Measurements from ENCODE around the gene RBBP5.

The RBBP5 gene

GRCh38 chr1:205129447-205130029 is 7.8 kb upstream of the RBBP5 start:
- DNase-seq, result no peak

DNA sequence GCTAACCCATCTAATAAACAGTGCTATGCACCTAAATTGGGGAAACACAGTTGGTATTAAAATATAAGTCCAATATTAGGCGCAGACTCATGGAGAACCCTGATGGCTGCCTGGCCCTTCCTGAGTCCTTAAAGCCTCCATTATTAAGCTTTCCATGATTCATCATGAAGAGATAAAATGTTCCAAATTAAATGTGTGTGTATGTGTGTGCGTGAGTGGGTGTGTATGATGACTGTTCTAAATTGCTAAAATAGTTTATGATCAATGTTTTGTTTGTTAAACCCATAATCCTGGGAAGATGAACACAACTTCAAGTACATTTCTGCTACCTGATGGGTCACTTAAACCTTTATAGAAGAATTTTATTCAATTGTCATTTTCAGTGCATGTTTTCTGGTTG is 6.3 kb upstream of the RBBP5 start:
- no peak for DNase-seq

DNA sequence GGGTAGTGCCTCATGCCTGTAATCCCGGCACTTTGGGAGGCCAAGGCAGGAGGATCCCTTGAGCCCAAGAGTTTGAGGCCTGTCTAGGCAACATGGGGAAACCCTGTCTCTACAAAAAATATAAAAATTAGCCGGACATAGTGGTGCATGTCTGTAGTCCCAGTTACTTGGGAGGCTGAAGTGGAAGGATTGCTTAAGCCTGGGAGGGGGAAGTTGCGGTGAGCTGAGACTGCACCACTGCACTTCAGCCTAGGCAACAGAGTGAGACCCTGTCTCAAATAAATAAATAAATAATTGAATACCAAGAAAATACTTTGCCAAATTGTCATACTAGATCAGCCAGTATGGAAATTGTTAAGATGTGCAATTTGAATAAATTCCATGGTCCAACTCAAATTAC is 5.9 kb upstream of the RBBP5 start:
- DNase-seq, result no peak

GRCh38 chr1:205124726-205125125 is 2.9 kb upstream of the RBBP5 start:
- DNase-seq, result no peak

DNA sequence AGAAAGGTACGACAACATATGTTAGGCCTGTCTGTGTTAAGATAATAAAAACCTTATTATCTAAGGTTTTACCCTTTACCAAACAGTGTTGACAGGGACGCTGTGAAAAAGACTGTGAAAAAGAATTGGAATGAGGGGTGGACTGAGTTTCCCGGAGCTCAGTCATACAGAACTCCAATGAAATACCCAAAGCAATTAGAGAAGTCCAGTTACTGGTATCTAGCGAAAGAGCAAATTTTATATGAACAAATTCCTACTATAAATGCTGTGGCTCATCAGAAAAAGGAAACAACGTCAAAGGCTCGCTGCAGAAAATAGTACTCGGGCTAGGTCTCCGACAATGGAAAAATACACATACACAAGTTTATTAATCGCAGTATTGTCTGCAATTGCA is 708 bp upstream of the RBBP5 start:
- no peak for DNase-seq

DNA sequence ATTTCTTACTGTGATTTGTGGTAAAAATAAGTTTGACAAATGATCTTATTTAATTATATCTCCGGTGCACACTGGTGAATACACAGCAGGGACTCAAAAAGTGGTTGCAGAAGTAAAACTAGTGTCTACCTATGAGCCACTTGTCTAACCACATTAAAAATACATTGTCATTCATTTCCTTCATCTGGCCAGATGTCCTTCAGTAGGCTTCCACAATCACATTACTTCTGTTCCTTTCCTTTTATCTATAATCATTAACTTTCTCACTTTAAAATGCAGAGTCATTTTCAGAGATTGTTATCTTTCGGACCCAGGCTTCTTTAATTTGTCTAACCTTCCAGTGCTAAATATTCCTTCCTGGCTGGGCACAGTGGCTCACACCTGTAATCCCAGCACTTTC is 3.0 kb downstream of the RBBP5 start:
- DNase-seq, result no peak

DNA sequence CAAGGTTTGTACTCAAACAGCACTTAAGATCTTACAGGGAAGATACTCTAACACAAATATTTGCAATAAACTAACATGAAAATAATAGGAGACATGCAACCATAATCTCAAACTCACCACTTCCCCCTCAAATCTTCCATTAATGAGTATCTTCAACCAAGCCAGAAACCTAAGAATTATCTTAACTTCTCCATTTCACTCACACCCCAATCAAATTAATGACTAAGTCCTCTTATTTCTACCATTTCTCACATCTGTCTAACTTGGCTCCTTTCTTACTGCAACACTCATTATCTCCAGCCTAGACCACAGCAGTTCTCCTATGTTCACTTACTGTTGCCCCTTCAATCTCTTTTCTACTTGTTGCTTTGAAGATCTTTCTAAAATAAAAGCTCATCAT is 10.4 kb downstream of the RBBP5 start:
- DNase-seq, result no peak

DNA sequence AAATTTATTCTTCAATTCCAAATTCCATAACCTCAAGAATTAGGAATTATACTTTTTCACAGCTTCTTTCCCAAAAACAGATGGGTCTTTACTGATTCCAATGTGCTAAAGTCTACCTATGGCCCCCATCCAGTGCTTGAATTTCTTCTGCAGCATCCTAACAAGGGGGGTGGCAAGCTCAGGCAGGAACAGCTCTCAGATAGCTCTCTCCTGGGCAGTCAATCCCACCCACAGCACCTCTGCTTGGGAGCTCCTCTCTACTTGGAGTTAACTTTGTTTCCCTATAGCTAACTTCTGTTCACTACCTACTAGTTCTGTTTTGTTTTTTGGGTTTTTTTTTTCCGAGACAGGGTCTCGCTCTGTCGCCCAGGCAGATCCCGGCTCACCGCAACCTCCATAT is 12.1 kb downstream of the RBBP5 start:
- DNase-seq, result no peak

DNA sequence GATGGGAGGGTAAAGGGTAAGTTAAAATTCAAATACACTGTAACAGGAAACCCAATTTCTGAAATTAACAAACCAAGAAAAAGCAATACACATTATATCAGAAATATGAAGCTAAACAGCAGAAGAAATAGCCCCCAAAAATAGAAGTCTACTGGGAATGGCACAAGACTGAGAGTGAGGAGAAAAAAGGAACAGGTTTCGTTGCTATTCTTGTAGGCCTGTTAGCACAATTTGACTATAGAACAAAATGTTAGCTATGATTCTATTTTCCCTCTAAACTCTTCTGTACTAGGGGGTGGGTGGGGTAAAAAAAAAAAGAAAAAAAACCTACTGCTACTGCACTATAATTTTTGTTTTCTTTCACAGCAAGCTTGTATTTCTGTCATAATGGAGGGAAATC is 12.5 kb downstream of the RBBP5 start:
- no peak for DNase-seq

DNA sequence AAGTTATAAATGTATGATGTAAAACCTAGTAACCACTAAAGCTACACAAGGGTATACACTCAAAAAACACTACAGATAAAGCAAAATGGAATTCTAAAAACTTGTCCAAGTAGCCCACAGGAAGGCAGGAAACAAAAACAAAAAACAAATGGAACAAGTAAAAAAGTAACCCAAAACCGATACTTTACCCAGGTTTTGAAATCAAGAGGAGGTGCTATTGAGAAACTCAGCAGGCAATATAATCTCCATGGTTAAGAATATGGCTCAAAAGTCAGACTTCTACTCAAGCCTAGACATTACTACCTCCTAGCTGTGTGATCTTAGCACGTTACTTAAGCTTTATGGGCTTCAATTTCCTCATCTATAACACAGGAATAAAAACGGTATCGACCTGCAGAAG is 13.3 kb downstream of the RBBP5 start:
- no peak for DNase-seq

DNA sequence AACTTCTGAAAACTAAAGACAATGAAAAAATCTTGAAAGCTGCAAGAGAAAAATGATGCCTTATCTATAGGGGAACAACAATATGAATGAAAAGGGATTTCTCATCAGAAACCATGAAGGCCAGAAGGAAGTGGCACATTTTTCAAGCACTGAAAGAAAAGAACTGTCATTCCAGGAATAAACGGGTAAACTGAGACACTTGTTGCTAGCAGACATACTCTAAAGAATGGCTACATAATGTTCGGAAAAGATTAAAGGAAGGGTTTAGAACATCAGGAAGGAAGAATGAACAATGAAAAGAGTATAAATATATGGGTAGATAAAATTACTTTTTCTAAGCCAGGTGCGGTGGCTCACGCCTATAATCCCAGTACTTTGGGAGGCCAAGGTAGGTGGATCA is 14.5 kb downstream of the RBBP5 start:
- no peak for DNase-seq

- DNase-seq, result no peak
Measured at GRCh38 chr1:205102404-205102803, 19.4 kb downstream of the RBBP5 start.

DNA sequence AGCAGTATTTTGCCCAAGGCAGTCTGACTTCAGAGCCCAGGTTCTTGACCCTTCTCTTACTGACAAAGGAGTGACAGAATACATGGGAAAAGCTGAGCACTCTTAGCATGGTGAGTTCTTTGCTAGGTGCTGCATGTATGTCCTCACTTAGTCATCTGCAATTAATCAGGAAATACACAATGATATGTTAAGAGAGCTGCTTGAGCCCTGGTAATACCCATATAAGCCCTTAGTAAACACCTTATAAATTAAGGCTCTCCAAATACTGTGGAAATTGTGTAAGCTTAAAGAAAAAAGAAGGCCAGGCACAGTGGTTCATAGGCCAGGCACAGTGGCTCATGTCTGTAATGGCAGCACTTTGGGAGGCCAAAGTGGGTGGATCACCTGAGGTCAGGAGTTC is 23.5 kb downstream of the RBBP5 start:
- DNase-seq, result no peak

- no peak for DNase-seq
Measured at GRCh38 chr1:205095422-205095821, 26.4 kb downstream of the RBBP5 start.

DNA sequence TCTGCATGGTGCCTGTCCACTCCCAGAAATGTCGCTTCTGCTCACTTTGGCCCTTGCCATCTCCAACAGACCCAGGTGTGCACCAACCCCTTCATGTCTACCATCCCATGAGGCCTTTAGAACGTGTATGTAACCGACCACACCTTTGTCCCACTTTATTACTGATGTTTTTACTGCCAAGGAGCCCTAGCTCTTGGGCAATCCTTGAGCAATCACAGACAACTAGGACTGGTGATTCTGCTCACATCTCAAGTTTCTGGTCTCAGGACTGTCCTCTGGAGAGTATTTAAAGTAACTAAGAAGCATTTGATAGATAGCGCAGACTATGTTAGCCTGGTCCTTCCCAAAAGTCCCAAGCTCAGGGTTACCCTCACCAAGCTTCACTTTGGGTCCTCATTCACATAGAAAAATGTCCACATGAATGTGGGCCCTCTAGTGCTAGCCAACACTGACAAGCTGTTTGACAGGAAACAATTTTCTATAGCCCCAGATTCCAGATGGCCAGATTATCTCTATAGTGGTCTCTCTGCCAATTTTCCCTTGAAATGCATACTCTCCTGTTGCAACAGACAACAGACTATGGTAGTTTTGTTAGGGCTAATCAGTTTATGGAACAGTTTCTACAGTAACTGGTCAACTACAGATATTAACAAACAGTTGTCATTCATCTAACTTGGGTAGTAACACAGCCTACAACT is 30.6 kb downstream of the RBBP5 start:
- DNase-seq, result no peak

- DNase-seq, result no peak
Measured at GRCh38 chr1:205088341-205088740, 33.4 kb downstream of the RBBP5 start.

DNA sequence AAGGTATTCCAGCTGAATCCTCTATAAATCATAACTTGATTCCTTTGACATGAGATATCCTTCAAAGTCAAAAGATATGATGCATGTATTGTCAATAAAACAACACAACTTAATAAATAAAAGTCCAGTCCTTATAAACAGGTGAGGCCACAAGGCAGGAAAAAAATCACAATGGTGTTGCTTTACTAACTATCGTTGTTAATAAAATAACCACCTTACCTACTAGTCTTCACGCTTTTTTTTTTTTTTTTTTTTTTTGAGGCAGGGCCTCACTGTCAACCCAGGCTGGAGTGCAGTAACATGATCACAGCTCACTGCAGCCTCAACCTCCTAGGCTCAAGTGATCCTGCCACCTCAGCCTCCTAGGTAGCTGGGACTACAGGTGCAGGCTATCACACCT is 37.4 kb downstream of the RBBP5 start, which contains the start of gene TMEM81:
TSS of gene TMEM81 (minus strand) at position 101 of the 400 bp plus-strand sequence. CDS start 140 bp downstream, outside the sequence.
- no peak for DNase-seq

DNA sequence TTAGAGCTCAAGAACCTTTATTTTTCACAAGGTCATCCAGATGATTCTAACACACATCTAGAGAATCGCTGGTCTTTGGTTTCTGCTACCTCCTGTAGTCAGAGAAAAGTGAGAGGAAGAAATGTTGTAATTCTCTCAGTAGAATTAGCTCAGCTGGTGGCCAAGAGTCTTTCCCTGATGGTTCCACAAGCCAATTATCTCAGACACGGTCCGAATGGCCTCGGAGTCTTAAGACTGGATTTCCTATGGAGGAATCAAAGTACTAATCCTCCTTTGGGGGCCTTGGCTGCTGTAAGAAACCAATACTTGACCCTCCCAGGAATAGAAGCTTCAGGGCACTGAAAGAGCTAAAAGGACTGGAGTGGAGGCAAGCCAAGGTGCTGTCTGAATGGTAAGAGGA is 39.3 kb downstream of the RBBP5 start:
- DNase-seq, result no peak

DNA sequence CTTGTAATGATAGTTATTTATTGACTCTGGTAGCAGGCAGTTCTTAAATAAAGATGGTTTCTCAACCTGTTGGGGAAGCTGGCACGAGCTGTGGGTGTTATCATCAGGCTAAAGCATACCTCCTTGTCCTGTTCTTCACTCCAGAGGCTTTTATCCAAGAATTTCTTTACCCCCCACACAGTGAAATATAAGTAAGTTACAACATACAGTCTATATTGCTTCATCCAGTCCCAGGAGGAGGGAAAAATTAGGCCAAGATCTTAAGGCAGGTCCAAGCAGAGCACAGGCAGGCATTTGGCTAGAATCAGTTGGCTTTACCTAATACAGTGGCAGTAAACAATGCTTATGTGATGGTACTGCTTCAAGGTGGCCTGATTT is 43.9 kb downstream of the RBBP5 start:
- no peak for DNase-seq

GRCh38 chr1:205077158-205077933 is 44.4 kb downstream of the RBBP5 start:
- no peak for DNase-seq

DNA sequence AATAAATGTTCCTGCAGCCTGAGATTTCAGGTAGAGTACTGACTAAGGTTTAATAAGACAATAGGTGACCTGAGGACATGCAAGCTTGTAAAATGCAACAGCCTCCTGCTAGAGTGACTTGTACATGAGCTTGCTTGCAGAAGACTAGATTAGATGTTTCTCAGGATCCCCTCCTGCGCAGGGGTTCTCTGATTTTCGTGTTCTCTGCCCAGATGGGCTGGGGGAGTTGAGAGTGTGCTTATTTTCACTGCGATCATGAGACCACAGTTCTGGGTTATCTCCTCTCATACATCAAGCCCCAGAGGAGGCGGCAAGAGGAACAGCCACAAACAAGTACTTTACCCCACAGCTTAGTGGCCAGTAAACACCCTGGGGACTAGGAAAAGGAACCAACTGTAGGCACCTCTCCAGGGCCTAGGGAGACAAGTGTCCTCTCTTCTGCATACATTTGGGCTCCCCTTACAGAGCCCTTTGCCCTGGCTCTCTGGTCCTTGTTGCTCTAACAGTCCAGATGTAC is 45.5 kb downstream of the RBBP5 start:
- no peak for DNase-seq

DNA sequence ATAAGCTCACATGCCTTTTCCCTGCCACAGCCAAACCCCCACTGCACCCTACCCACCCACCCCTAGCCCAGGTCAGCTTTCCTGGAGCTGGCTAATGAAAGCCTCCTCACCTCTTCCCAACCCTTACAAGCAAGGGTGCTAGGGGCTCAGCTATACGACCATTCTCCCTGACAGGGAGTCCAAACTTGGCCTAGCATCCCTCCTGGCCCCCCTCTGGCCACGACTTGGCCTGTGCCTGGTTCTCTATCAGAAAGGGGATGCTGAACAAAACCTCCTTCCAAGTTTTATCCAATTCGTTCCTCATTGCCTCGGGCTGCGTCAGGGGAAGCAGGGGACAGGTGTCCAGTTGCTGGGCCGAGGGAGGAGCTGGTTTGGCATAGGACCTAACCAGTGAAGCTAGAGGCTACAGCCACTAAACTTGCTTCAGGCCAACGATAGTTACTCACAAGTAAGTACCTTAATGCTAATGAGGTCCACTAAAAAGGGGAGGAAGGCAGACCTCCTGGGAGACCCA is 46.1 kb downstream of the RBBP5 start:
- DNase-seq, result no peak

DNA sequence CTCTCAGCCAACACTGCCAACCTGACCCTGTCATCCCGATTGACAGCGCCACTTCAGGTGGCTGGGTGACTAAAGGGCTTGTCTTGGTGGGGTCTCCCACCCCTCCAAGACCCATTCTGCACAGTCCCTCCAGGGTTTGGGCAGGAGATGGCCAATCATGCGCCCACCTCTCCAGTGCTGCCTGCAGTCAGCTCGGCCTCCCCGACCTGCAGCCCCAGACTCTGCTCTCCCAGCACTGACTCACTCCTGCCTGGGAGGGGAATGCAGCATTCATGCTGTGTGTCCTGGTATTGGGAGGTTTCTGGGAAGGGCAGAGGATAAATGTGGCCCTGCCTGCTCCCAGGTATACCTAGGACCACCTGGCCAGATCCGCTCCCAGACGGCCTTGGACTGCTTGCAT is 47.3 kb downstream of the RBBP5 start:
- DNase-seq, result no peak

DNA sequence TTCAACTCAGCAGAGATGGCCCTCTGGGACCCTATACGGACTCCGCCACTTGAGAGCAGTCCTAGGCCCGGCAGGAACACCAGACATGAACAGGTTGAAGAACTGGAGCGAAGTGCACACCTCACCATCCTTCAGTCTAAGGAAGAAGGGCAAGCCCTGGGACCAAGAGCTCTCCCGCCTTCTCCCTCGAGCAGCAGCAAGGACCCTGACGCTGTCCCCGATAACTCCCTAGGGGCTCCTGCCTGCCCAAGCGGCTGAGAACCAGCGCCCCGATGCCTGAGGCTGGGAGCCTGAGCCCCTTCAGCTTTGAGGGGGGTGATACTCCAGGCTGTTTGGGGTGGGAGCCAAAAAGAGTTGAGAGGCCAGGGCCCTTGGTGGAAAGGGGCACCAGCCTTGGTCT is 47.7 kb downstream of the RBBP5 start:
- no peak for DNase-seq

All from central memory CD4-positive, alpha-beta T cell (primary cell).